Nephron (organoid): Measurements from ENCODE around the gene KDM4B.
A peak's percentile ranks its signal among the peaks of the same experiment; 100 is the strongest.

Source experiments
- H3K27ac Mint-ChIP-seq, 3 experiments: 2 replicates each; pipeline ENCODE4 v1.8.0; 2020; ENCODE audit warnings: mixed read lengths in 3 of 3, mild to moderate bottlenecking in 2 of 3, moderate library complexity in 1 of 3
- H3K27me3 Mint-ChIP-seq: 2 replicates; pipeline ENCODE4 v1.8.0; 2021; ENCODE audit warnings: low read depth, mild to moderate bottlenecking, moderate library complexity, mixed read lengths
- H3K36me3 Mint-ChIP-seq: 2 replicates; pipeline ENCODE4 v1.8.0; 2020; ENCODE audit warnings: low read depth, mixed read lengths
- H3K4me1 Mint-ChIP-seq: 2 replicates; pipeline ENCODE4 v1.8.0; 2020; ENCODE audit warnings: mixed read lengths
- H3K4me3 Mint-ChIP-seq, 3 experiments: 2 replicates each; pipeline ENCODE4 v1.8.0; 2020; ENCODE audit warnings: mild to moderate bottlenecking in 3 of 3, mixed read lengths in 3 of 3, moderate library complexity in 2 of 3
- H3K9me3 Mint-ChIP-seq: 2 replicates; pipeline ENCODE4 v1.8.0; 2020; ENCODE audit warnings: mixed read lengths
- TF ChIP-seq, protein P1 (sequence below), 3 experiments: fragments of 200-600 bp; sonication (generic); IDR thresholded peaks; one replicate each; pipeline ENCODE4 v1.5.0; 2021; ENCODE audit warnings: antibody characterized with exemption in 3 of 3; ENCODE audit not compliant: unreplicated experiment in 3 of 3

Gene KDM4B

GRCh38 chr19:5134691-5135090, 165.8 kb downstream of the KDM4B start:
- Mint-ChIP-seq H3K27me3 (no peaks in the 10 kb centered on the region), H3K36me3 (peaks cover 28% of the 10 kb centered on the region), H3K27ac (no peak overlapping the region), H3K4me3 (no peak overlapping the region), H3K9me3 (no peaks in the 10 kb centered on the region), H3K4me1 (peaks cover 22% of the 10 kb centered on the region)
- TF ChIP-seq, protein P1, sequence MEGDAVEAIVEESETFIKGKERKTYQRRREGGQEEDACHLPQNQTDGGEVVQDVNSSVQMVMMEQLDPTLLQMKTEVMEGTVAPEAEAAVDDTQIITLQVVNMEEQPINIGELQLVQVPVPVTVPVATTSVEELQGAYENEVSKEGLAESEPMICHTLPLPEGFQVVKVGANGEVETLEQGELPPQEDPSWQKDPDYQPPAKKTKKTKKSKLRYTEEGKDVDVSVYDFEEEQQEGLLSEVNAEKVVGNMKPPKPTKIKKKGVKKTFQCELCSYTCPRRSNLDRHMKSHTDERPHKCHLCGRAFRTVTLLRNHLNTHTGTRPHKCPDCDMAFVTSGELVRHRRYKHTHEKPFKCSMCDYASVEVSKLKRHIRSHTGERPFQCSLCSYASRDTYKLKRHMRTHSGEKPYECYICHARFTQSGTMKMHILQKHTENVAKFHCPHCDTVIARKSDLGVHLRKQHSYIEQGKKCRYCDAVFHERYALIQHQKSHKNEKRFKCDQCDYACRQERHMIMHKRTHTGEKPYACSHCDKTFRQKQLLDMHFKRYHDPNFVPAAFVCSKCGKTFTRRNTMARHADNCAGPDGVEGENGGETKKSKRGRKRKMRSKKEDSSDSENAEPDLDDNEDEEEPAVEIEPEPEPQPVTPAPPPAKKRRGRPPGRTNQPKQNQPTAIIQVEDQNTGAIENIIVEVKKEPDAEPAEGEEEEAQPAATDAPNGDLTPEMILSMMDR (IDR thresholded peaks at IDR 0.05; ENCODE audit: unreplicated experiment in 3 of 3), result no peak

DNA sequence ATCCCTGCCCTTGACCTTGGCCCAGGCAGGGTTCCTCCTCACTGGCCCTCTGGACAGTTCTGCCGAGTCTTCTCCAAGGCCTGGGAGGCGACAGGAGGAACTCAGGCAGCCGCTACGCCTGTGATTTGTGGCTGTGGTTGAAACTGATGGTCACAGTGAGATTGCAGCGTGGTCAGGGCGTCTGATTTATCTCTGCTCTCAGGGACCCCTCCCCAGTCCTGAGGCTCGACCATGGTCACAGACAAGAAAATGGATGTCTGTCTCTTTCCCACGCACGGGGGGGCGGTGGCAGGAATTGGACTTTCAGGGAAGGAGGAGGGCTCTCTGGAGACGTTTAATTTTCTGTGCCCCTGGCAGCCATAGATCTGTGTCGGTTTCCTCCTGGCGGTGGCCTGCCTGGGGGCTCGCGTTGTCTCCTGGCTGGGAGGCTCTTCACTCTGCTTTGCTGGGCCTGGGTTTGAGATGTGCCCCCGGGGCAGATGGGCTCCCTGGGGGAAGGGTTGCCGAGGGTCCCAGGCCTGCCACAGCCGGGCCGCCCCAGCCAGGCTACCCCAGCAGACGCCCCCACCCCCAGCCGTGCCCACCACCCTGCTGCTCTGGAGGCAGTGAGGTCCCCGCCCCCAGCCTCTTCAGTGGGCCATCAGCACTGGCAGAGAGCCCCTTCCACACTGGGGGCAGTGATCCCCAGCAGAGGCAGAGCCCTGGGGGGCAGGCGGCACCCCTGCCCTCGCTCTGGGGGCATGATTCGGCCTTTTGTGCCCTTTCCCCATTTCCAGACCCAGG, 167.4 kb downstream of the KDM4B start:
- Mint-ChIP-seq H3K27me3 (no peaks in the 10 kb centered on the region), H3K9me3 (no peaks in the 10 kb centered on the region), H3K4me1 (peaks cover 11% of the 10 kb centered on the region), H3K4me3 (no peak overlapping the region), H3K36me3 (peaks cover 28% of the 10 kb centered on the region), H3K27ac (no peak overlapping the region)
- TF ChIP-seq, protein P1 (IDR thresholded peaks at IDR 0.05; ENCODE audit: unreplicated experiment in 3 of 3), result no peak

DNA sequence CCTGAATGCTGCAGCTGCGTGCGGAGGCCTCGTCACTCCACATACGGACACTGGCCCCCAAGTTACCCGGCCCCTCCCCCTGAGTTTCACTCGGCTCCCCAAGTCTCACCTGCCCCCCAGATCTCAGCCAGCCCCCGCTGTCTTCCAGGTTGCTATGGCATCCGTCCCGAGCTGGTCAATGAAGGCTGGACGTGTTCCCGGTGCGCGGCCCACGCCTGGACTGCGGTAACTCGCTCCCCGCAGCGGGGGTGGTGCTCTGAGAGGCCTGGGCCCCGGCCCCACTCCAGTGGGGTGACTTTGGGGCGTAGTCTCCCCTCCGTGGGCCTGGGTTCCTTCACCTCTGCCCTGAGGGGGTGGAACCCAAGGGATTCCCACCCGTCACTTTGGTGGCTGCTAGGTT, 168.2 kb downstream of the KDM4B start:
- H3K27me3 Mint-ChIP-seq, result no peaks in the 10 kb centered on the region
- no peak overlapping the region for H3K27ac Mint-ChIP-seq
- TF ChIP-seq, protein P1 (IDR thresholded peaks at IDR 0.05; ENCODE audit: unreplicated experiment in 3 of 3), result no peak
- peaks cover 3% of the 10 kb centered on the region for H3K4me1 Mint-ChIP-seq
- H3K9me3 Mint-ChIP-seq, result no peaks in the 10 kb centered on the region
- H3K36me3 Mint-ChIP-seq, result peaks cover 28% of the 10 kb centered on the region
- no peak overlapping the region for H3K4me3 Mint-ChIP-seq

DNA sequence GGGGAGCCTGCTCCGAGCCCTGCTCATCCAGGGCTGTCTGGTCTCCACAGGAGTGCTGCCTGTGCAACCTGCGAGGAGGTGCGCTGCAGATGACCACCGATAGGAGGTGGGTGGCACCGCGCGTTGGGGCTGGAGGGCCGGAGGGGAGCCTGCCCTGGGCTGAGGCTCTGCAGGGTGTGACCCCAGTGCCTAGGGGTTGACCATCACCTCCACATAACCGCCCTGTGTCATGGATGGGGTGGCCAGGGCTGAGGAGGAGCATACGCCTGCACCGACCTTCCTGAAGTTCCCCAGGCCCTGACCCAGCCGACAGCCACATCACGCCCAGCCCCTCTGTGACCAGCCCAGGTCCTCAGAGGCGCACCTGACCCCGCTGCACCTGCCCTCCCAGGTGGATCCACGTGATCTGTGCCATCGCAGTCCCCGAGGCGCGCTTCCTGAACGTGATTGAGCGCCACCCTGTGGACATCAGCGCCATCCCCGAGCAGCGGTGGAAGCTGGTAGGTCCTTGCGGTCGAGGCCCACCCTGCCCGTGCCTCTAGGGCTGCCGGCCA, 168.7 kb downstream of the KDM4B start:
- Mint-ChIP-seq H3K9me3 (no peaks in the 10 kb centered on the region), H3K4me3 (no peak overlapping the region), H3K27me3 (no peaks in the 10 kb centered on the region), H3K27ac (no peak overlapping the region), H3K36me3 (peaks cover 25% of the 10 kb centered on the region), H3K4me1 (no peaks in the 10 kb centered on the region)
- TF ChIP-seq, protein P1 (IDR thresholded peaks at IDR 0.05; ENCODE audit: unreplicated experiment in 3 of 3), result peak in 2 of 3 experiments; percentile 15 to 45

GRCh38 chr19:5138606-5139582, 170.0 kb downstream of the KDM4B start:
- TF ChIP-seq, protein P1 (IDR thresholded peaks at IDR 0.05; ENCODE audit: unreplicated experiment in 3 of 3), result no peak
- Mint-ChIP-seq H3K27ac (no peak overlapping the region), H3K4me1 (no peaks in the 10 kb centered on the region), H3K27me3 (no peaks in the 10 kb centered on the region), H3K9me3 (no peaks in the 10 kb centered on the region), H3K4me3 (no peak overlapping the region), H3K36me3 (peaks cover 25% of the 10 kb centered on the region)
